Neural cell (in vitro differentiated cells): Measurements from ENCODE around the gene DTYMK. TPM values are rescaled to one million over a fixed set of nuclear protein-coding genes. Genes with fewer than 3 reads are reported as not detected.
"Not testable (repeated sequence)": the region's sequence is repeated elsewhere in the genome, so short reads cannot be mapped to it uniquely, and the experiment has no call there.

Experiments
- H2AFZ ChIP-seq: fragments of 200-600, 300-800 bp; sonication (generic), shearing (Covaris generic); 2 replicates; pipeline ENCODE4 v1.6.0; 2014; ENCODE audit warnings: low read depth, mild to moderate bottlenecking, antibody characterized with exemption, low read length, moderate library complexity
- H3F3A ChIP-seq: fragments of 200-600 bp; shearing (Covaris generic); 2 replicates; pipeline ENCODE4 v1.6.1; 2016; ENCODE audit warnings: mild to moderate bottlenecking, moderate library complexity, mixed read lengths, antibody characterized with exemption, low read length; ENCODE audit not compliant: insufficient read depth, poor library complexity, severe bottlenecking
- H3K27ac ChIP-seq: fragments of 200-600, 300-800 bp; sonication (generic), shearing (Covaris generic); 2 replicates; pipeline ENCODE4 v1.5.1; 2014; ENCODE audit warnings: mild to moderate bottlenecking, low read length, moderate library complexity
- H3K27me3 ChIP-seq: fragments of 300-800, 200-600 bp; sonication (generic), shearing (Covaris generic); 2 replicates; pipeline ENCODE4 v1.6.0; 2014; ENCODE audit warnings: mild to moderate bottlenecking, low read depth, low read length, moderate library complexity; ENCODE audit not compliant: insufficient read depth
- H3K36me3 ChIP-seq: fragments of 300-800, 200-600 bp; sonication (generic), shearing (Covaris generic); 2 replicates; pipeline ENCODE4 v1.5.1; 2014; ENCODE audit warnings: mild to moderate bottlenecking, antibody characterized with exemption, low read length, moderate library complexity; ENCODE audit not compliant: insufficient read depth
- H3K4me2 ChIP-seq: fragments of 300-800, 200-600 bp; sonication (generic), shearing (Covaris generic); 2 replicates; pipeline ENCODE4 v1.6.0; 2014; ENCODE audit warnings: mild to moderate bottlenecking, low read length
- H3K4me3 ChIP-seq: fragments of 300-800, 200-600 bp; sonication (generic), shearing (Covaris generic); 2 replicates; pipeline ENCODE4 v1.5.1; 2014; ENCODE audit warnings: mild to moderate bottlenecking, low read length, moderate library complexity
- H3K79me2 ChIP-seq: fragments of 200-600 bp; shearing (Covaris generic); replicated peaks from 2 replicates; pipeline ENCODE4 v1.6.0; 2014; ENCODE audit warnings: mild to moderate bottlenecking, low read length, moderate library complexity; ENCODE audit not compliant: insufficient read depth
- H3K9ac ChIP-seq: fragments of 300-800, 200-600 bp; sonication (generic), shearing (Covaris generic); 2 replicates; pipeline ENCODE4 v1.6.1; 2016; ENCODE audit warnings: mild to moderate bottlenecking, low read length, mixed read lengths
- H3K9me2 ChIP-seq: fragments of 200-600 bp; shearing (Covaris generic); 2 replicates; pipeline ENCODE4 v1.6.1; 2016; ENCODE audit warnings: mild to moderate bottlenecking, low read length, mixed read lengths; ENCODE audit not compliant: insufficient read depth
- H3K9me3 ChIP-seq: fragments of 200-600, 300-800 bp; sonication (generic), shearing (Covaris generic); 2 replicates; pipeline ENCODE4 v1.6.1; 2016; ENCODE audit warnings: mild to moderate bottlenecking, mixed run types, low read length, moderate library complexity, mixed read lengths
- H4K20me1 ChIP-seq: fragments of 200-600 bp; shearing (Covaris generic); 2 replicates; pipeline ENCODE4 v1.6.1; 2016; ENCODE audit warnings: mild to moderate bottlenecking, mixed run types; ENCODE audit not compliant: insufficient read depth
- EP300 ChIP-seq: fragments of 450-650 bp; conservative IDR thresholded peaks from 2 replicates; pipeline ENCODE4 v1.6.1; 2014; ENCODE audit warnings: antibody characterized with exemption, mild to moderate bottlenecking, moderate library complexity; ENCODE audit not compliant: poor library complexity, severe bottlenecking
- EZH2 ChIP-seq: fragments of 200-600, 300-800 bp; shearing (Covaris generic), sonication (generic); IDR thresholded peaks from 2 replicates; pipeline ENCODE4 v1.6.1; 2014; ENCODE audit warnings: antibody characterized with exemption, low read length, borderline replicate concordance, mild to moderate bottlenecking; ENCODE audit not compliant: insufficient read depth, poor library complexity, severe bottlenecking
- MXI1 ChIP-seq: fragments of 450-650 bp; conservative IDR thresholded peaks from 2 replicates; pipeline ENCODE4 v1.6.1; 2014; ENCODE audit warnings: antibody characterized with exemption, mild to moderate bottlenecking; ENCODE audit not compliant: poor library complexity, severe bottlenecking
- POLR2AphosphoS5 ChIP-seq: IDR thresholded peaks from 2 replicates; pipeline ENCODE4 v1.6.1; 2012
- RAD21 ChIP-seq: fragments of 450-650 bp; conservative IDR thresholded peaks from 2 replicates; pipeline ENCODE4 v1.6.1; 2014; ENCODE audit warnings: antibody characterized with exemption, mild to moderate bottlenecking, moderate library complexity
- SMC3 ChIP-seq: fragments of 450-650 bp; conservative IDR thresholded peaks from 2 replicates; pipeline ENCODE4 v1.6.1; 2014; ENCODE audit warnings: antibody characterized with exemption, mild to moderate bottlenecking, moderate library complexity; ENCODE audit not compliant: poor library complexity
- TAF1 ChIP-seq: IDR thresholded peaks from 2 replicates; pipeline ENCODE4 v1.6.1; 2012; ENCODE audit warnings: low read depth
- polyA plus RNA-seq: library from polyadenylated mRNA; depleted of rRNA; stranded (reverse); fragments of >200 nt; gene quantifications from 2 replicates; pipeline ENCODE4 v1.2.3, GENCODE V29; 2014
- TF ChIP-seq, protein P1 (sequence below): fragments of 450-650 bp; IDR thresholded peaks from 2 replicates; pipeline ENCODE4 v1.5.1; 2014; ENCODE audit warnings: antibody characterized with exemption, mild to moderate bottlenecking, moderate library complexity; ENCODE audit not compliant: poor library complexity, severe bottlenecking
- TF ChIP-seq, protein P2 (sequence below): IDR thresholded peaks from 2 replicates; pipeline ENCODE4 v1.6.1; 2012; ENCODE audit warnings: borderline replicate concordance

The DTYMK gene
- polyA plus RNA-seq, 1 donor from 2014 or later, result 33.5 TPM

DNA sequence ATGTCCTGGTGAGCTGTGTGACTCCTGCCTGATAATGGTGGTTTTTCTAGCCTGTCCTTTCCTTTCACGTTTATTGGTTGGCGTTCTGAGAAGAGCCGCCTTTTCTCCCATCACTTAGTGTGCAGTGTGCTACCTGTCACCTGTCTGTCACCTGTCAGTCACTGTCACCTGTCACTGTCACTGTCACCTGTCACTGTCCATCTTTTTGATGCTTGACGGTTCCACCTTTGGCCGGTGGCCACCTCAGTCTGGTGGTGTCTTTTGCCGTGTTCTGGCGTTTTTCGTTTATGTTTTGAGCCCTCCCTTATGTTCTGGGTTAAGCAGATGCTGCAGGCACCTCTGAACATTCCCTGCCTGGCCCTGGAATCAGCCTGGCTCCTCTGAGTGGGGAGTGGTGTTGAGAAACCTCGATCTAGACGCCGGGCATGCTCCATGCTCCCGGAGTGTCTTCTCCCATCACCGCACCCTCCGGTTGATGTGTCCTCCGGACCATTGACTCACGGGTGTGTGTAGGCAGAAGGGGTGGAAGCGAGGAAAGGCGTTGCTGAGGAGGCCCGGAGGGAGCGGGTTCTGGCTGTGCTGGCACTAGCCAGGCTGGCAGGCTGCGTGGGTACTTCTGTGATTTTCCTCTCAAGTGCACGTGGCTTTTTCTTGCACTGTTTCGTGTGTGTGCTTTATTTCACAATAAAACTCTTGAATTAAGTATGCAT is 20.7 kb downstream of the DTYMK start:
- no peak overlapping the region for H2AFZ ChIP-seq
- H3K79me2 ChIP-seq, result no peaks in the 10 kb centered on the region
- no peaks in the 10 kb centered on the region for H3K9me2 ChIP-seq
- TF ChIP-seq EP300 (peak; percentile 100), RAD21 (no peak), SMC3 (no peak), MXI1 (no peak), POLR2AphosphoS5 (peak; percentile 98), EZH2 (no peak)
- TF ChIP-seq, protein P1, sequence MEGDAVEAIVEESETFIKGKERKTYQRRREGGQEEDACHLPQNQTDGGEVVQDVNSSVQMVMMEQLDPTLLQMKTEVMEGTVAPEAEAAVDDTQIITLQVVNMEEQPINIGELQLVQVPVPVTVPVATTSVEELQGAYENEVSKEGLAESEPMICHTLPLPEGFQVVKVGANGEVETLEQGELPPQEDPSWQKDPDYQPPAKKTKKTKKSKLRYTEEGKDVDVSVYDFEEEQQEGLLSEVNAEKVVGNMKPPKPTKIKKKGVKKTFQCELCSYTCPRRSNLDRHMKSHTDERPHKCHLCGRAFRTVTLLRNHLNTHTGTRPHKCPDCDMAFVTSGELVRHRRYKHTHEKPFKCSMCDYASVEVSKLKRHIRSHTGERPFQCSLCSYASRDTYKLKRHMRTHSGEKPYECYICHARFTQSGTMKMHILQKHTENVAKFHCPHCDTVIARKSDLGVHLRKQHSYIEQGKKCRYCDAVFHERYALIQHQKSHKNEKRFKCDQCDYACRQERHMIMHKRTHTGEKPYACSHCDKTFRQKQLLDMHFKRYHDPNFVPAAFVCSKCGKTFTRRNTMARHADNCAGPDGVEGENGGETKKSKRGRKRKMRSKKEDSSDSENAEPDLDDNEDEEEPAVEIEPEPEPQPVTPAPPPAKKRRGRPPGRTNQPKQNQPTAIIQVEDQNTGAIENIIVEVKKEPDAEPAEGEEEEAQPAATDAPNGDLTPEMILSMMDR, result no peak
- no peaks in the 10 kb centered on the region for H3F3A ChIP-seq
- peaks cover 6% of the 10 kb centered on the region for H3K36me3 ChIP-seq
- no peaks in the 10 kb centered on the region for H3K9me3 ChIP-seq
- peak overlapping the region; percentile 79 for H3K27ac ChIP-seq
- H4K20me1 ChIP-seq, result no peaks in the 10 kb centered on the region
- H3K4me2 ChIP-seq, result peak overlapping the region; percentile 19
- no peaks in the 10 kb centered on the region for H3K27me3 ChIP-seq
- H3K9ac ChIP-seq, result peak overlapping the region; percentile 57
- peak overlapping the region; percentile 52 for H3K4me3 ChIP-seq

DNA sequence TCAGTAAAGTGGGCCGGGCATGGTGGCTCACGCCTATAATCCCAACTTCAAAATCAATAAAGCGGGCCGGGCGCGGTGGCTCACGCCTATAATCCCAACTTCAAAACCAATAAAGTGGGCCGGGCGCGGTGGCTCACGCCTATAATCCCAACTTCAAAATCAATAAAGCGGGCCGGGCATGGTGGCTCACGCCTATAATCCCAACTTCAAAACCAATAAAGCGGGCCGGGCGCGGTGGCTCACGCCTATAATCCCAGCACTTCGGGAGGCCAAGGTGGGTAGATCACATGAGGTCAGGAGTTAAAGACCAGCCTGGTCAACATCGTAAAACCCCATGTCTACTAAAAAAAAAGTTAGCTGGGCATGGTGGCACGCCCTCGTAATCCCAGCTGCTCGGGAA is 23.9 kb downstream of the DTYMK start:
- not testable (repeated sequence) for H3K4me2 ChIP-seq, H3K4me3 ChIP-seq, H3K27ac ChIP-seq, H2AFZ ChIP-seq, H3F3A ChIP-seq, H4K20me1 ChIP-seq, H3K27me3 ChIP-seq, H3K9me3 ChIP-seq, H3K36me3 ChIP-seq, H3K9me2 ChIP-seq, H3K9ac ChIP-seq, H3K79me2 ChIP-seq

DNA sequence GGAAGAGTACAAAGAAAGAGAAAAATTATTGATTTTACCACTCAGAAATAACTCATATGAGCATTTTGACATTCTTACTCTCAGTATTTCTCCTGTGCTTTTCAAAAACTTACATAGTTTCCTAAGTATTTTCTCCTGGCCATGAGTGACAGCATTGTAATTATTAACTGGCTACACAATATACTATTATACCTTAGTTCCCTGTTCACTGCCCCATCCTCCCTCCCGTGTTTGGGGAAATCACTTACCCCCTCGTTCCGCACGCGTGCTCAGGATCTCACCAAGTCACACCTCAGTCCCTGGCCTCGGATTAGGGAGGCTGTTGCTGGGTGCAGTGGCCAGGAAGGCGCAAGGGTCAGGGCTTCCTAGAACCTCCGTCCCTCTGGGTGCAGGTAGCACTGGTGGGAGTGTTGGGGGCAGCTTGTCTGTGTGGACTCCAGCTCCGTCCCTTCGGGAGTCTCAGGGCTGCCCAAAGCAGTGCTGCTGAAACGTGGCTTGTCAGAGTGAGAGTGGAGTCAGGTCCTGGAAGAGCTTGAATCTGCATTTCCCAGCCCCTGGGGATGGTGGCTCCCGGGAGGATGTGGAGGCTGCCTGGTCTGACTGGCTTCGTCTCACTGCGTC is 25.9 kb downstream of the DTYMK start:
- TF ChIP-seq MXI1 (no peak), SMC3 (no peak), EP300 (no peak), POLR2AphosphoS5 (no peak), TAF1 (no peak), EZH2 (no peak), RAD21 (no peak)
- TF ChIP-seq, protein P1, result no peak
- TF ChIP-seq, protein P2, sequence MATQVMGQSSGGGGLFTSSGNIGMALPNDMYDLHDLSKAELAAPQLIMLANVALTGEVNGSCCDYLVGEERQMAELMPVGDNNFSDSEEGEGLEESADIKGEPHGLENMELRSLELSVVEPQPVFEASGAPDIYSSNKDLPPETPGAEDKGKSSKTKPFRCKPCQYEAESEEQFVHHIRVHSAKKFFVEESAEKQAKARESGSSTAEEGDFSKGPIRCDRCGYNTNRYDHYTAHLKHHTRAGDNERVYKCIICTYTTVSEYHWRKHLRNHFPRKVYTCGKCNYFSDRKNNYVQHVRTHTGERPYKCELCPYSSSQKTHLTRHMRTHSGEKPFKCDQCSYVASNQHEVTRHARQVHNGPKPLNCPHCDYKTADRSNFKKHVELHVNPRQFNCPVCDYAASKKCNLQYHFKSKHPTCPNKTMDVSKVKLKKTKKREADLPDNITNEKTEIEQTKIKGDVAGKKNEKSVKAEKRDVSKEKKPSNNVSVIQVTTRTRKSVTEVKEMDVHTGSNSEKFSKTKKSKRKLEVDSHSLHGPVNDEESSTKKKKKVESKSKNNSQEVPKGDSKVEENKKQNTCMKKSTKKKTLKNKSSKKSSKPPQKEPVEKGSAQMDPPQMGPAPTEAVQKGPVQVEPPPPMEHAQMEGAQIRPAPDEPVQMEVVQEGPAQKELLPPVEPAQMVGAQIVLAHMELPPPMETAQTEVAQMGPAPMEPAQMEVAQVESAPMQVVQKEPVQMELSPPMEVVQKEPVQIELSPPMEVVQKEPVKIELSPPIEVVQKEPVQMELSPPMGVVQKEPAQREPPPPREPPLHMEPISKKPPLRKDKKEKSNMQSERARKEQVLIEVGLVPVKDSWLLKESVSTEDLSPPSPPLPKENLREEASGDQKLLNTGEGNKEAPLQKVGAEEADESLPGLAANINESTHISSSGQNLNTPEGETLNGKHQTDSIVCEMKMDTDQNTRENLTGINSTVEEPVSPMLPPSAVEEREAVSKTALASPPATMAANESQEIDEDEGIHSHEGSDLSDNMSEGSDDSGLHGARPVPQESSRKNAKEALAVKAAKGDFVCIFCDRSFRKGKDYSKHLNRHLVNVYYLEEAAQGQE, result no peak
- no peak overlapping the region for H3K4me2 ChIP-seq
- H3K9me3 ChIP-seq, result no peaks in the 10 kb centered on the region
- no peaks in the 10 kb centered on the region for H3F3A ChIP-seq
- H2AFZ ChIP-seq, result no peak overlapping the region
- H3K27me3 ChIP-seq, result no peaks in the 10 kb centered on the region
- H4K20me1 ChIP-seq, result no peaks in the 10 kb centered on the region
- no peaks in the 10 kb centered on the region for H3K9me2 ChIP-seq
- H3K27ac ChIP-seq, result no peak overlapping the region
- H3K9ac ChIP-seq, result no peak overlapping the region
- H3K79me2 ChIP-seq, result no peaks in the 10 kb centered on the region
- H3K4me3 ChIP-seq, result no peak overlapping the region
- H3K36me3 ChIP-seq, result no peaks in the 10 kb centered on the region
